ENCODE results near the gene SLC2A4RG. TPM values are rescaled to one million over a fixed set of nuclear protein-coding genes. Genes with fewer than 3 reads are reported as not detected.

SLC2A4RG gene
- total and polyA plus RNA-seq, 2 of the 13 experiments (the other 11 are each of a cell fraction or from before 2014, with no cell fraction given) = 91.4 to 95.9 TPM

DNA sequence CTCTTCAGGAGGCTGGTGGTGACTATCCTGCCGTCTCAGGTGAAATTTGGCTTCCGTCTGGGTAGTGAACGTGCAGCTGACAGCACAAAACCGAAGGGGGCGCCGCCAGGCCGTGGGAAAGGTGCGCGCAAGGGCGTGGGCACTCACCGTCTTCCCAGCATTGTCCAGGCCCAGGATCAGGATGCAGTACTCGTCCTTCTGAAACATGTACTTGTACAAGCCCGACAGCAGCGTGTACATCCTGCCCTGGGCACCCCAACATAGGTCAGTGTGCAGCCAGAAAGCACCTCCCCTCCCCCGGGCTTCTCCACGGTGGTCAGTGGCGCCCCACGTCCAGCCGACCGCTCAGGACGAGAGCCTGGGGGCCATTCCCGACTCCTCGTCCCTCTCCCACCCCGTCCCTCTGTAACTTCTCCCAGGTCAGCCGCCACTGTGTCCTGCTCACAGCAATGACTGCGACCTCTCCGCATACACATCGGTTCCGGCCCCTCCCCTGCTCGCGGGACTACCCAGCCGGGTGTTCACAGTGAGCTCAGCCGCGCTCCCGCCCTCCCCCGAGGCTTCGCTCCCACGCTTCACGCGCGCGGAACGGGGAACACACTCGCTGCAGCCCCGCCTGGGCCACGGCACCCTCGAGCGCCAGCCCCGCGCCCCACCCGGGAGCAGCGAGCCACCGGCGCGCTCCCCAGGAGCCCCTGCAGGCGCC, 32.6 kb upstream of the SLC2A4RG start (continued):
- TF ChIP-seq REST (IDR thresholded peaks at IDR 0.05; ENCODE audit: borderline replicate concordance in 1 of 2, low read depth in 1 of 2, low read length in 2 of 2) (no peak), TEAD3 (CRISPR knock-in tag; optimal IDR thresholded peaks at IDR 0.05; ENCODE audit: borderline replicate concordance) (peak; percentile 80), FOXP1 (IDR thresholded peaks at IDR 0.05) (no peak), FOXP1 (CRISPR knock-in tag; IDR thresholded peaks at IDR 0.05) (no peak), ZNF121 (CRISPR knock-in tag; IDR thresholded peaks at IDR 0.05) (no peak), SMARCE1 (IDR thresholded peaks at IDR 0.05; ENCODE audit: borderline replicate concordance) (no peak), RBFOX2 (IDR thresholded peaks at IDR 0.05; ENCODE audit: low read depth, low read length) (no peak), CCDC6 (CRISPR knock-in tag; IDR thresholded peaks at IDR 0.05) (no peak), HINFP (CRISPR knock-in tag; IDR thresholded peaks at IDR 0.05; ENCODE audit: low read depth) (peak; percentile 84), ZNF337 (CRISPR knock-in tag; IDR thresholded peaks at IDR 0.05; ENCODE audit: borderline replicate concordance, low read depth) (no peak), ZNF577 (CRISPR knock-in tag; IDR thresholded peaks at IDR 0.05; ENCODE audit: borderline replicate concordance, low read depth) (peak; percentile 46; the same call in 1 of the 2 replicates), KAT7 (CRISPR knock-in tag; IDR thresholded peaks at IDR 0.05; ENCODE audit: borderline replicate concordance) (no peak), IKZF5 (CRISPR knock-in tag; IDR thresholded peaks at IDR 0.05) (peak; percentile 54; the same call in 1 of the 2 replicates), MYPOP (CRISPR knock-in tag; IDR thresholded peaks at IDR 0.05) (no peak), ZNF101 (CRISPR knock-in tag; IDR thresholded peaks at IDR 0.05; ENCODE audit: borderline replicate concordance, low read depth) (no peak)
- TF ChIP-seq, protein P1, sequence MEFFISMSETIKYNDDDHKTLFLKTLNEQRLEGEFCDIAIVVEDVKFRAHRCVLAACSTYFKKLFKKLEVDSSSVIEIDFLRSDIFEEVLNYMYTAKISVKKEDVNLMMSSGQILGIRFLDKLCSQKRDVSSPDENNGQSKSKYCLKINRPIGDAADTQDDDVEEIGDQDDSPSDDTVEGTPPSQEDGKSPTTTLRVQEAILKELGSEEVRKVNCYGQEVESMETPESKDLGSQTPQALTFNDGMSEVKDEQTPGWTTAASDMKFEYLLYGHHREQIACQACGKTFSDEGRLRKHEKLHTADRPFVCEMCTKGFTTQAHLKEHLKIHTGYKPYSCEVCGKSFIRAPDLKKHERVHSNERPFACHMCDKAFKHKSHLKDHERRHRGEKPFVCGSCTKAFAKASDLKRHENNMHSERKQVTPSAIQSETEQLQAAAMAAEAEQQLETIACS (CRISPR knock-in tag; IDR thresholded peaks at IDR 0.05) = no peak
- TF ChIP-seq, protein P2, sequence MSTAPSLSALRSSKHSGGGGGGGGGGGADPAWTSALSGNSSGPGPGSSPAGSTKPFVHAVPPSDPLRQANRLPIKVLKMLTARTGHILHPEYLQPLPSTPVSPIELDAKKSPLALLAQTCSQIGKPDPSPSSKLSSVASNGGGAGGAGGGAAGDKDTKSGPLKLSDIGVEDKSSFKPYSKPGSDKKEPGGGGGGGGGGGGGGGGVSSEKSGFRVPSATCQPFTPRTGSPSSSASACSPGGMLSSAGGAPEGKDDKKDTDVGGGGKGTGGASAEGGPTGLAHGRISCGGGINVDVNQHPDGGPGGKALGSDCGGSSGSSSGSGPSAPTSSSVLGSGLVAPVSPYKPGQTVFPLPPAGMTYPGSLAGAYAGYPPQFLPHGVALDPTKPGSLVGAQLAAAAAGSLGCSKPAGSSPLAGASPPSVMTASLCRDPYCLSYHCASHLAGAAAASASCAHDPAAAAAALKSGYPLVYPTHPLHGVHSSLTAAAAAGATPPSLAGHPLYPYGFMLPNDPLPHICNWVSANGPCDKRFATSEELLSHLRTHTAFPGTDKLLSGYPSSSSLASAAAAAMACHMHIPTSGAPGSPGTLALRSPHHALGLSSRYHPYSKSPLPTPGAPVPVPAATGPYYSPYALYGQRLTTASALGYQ (CRISPR knock-in tag; IDR thresholded peaks at IDR 0.05) = no peak

Data from HepG2 (cell line).